ENCODE results near the gene DOCK11.
"Not testable (repeated sequence)": the region's sequence is repeated elsewhere in the genome, so short reads cannot be mapped to it uniquely, and the experiment has no call there.

The DOCK11 gene

DNA sequence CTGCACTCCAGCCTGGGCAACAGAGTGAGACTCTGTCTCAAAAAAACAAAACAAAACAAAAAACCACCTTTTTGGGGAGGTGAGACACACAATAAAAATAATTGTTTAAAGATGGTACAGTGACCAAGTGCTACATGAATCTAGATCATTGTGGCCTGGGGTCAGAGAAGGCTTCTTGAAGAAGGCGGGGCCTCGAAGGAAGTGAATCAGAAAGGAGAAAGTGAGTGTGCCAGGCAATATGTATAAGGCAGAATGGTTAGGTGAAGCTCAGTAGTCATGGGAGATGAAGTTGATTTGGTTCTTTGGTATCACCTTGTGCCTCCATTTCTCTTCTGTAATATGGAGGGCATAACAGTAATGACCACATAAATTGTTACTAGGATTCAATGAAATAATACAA lies 58.9 kb downstream of the DOCK11 start:
- no peak for TF ChIP-seq ZNF274 (IDR thresholded peaks at IDR 0.05; ENCODE audit: low read depth, low read length)
- H3K4me3 ChIP-seq (ENCODE audit: low read length) = no peak overlapping the region

DNA sequence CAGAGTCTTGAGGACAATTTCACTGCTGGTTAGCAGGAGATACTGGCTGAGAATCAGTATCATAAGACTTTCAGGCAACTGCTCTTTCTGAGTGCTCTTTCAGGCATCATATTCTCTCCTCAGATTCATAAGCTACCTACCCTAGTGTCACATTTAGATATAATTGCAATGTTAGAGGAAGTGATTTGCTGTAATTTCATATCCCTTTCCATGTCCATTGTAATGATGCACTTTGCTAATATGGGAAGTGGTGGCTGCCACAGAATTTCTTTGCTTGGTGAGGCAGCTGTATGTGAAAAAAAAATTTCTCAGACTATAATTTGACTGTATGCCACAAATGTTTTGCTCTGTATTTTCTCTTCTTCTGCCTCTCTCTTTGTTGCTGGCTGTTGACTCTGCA lies 63.3 kb downstream of the DOCK11 start:
- H3K4me3 ChIP-seq (ENCODE audit: low read length) = no peak overlapping the region
- TF ChIP-seq ZNF274 (IDR thresholded peaks at IDR 0.05; ENCODE audit: low read depth, low read length) = no peak

DNA sequence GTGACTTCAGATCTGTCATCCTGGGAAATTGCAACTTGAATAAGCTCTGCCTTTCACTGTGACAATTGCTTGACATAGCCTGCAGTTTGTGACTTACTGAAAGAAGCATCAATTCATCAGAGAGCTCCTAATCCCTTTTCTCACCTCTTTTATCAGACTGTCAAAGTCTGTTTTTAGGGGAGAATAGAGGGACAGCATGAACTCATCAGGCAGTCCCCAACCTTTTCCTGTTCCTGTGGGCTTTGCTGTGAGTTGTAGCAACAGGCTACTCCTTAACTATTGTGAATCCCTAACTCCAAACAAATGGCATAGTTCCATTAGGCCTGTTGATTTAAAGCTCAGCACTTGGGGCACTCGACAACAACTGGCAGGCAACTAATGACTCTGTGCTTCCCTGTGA lies 64.9 kb downstream of the DOCK11 start:
- no peak for TF ChIP-seq ZNF274 (IDR thresholded peaks at IDR 0.05; ENCODE audit: low read depth, low read length)
- no peak overlapping the region for H3K4me3 ChIP-seq (ENCODE audit: low read length)

DNA sequence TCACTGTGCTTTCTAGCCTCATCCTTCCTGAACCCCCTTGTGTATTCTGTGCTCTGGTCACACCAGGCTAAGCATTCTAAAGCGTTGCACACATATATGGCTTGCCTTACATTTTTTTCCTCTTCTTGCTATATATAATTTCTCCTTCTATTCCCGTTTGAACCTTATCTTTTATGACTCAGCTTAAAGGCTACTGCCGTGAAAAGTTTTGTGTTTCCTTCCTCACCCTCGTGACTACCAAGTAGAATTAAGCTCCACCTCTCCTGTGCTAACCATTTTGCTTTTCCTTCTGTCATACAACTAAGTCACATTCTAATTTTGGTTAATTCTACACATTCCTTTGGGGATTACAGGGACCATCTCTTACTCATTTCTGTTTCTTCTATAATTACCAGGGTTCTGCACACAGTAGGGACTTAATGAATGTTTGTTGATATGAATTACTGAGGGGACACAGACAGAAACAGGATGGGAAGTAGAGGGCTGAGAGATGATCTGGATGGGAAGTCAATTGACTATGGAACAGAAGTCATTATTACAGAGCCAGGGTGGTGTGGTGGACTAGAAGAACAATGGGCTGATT lies 67.1 kb downstream of the DOCK11 start:
- TF ChIP-seq ZNF274 (IDR thresholded peaks at IDR 0.05; ENCODE audit: low read depth, low read length) = no peak

DNA sequence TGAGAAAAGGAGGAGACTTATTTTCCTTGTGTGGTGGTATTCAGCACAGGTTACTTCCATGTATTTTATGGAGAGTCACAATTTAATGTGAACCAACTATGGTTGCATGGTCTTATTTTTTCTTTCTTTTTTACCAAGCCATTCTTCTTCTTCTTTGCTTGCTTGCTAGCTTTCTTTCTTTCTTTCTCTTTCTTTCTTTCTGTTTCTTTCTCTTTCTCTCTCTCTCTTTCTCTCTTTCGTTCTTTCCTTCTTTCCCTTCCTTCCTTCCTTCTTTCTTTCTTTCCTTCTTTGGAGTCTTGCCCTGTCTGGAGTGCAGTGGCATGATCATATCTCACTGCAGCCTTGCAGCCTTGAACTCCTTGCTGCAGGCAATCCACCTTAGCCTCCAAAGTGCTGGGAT lies 68.9 kb downstream of the DOCK11 start:
- H3K4me3 ChIP-seq (ENCODE audit: low read length) = no peak overlapping the region
- TF ChIP-seq ZNF274 (IDR thresholded peaks at IDR 0.05; ENCODE audit: low read depth, low read length) = no peak

More for the DNA sequence above, 67.1 kb downstream of the DOCK11 start:
- H3K4me3 ChIP-seq (ENCODE audit: low read length) = no peak overlapping the region

DNA sequence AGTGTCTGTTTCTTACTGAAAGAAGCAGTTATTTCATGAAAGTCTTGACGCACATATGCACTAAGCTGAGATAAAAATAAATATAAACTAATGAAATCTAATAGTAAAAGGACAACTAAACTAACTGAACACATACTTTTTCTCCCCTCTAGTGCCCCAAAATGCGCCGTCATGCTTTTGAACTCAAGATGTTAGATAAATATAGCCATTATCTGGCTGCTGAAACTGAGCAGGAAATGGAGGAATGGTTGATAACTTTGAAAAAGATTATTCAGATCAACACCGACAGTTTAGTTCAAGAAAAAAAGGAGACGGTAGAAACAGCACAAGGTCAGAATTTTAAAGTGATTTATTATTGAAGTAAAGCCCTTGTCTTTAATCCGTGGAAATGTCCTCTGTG lies 70.2 kb downstream of the DOCK11 start:
- no peak overlapping the region for H3K4me3 ChIP-seq (ENCODE audit: low read length)
- no peak for TF ChIP-seq ZNF274 (IDR thresholded peaks at IDR 0.05; ENCODE audit: low read depth, low read length)

DNA sequence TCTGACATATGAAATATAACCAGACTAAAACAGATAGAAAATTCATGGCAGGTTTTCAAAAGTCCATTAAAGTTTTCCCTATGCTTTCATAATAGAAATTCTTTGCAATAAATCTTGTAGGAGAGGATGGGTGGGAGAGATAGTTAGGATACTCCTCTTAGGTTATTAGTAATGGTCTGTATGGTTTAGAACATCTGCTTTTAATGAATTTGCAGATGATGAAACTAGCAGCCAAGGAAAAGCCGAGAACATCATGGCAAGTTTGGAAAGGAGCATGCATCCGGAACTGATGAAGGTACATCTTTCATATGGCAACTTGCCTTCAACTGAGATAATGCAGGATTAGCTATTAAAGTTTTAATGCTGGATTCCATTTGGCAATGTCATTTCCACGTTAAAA lies 70.7 kb downstream of the DOCK11 start:
- no peak for TF ChIP-seq ZNF274 (IDR thresholded peaks at IDR 0.05; ENCODE audit: low read depth, low read length)

DNA sequence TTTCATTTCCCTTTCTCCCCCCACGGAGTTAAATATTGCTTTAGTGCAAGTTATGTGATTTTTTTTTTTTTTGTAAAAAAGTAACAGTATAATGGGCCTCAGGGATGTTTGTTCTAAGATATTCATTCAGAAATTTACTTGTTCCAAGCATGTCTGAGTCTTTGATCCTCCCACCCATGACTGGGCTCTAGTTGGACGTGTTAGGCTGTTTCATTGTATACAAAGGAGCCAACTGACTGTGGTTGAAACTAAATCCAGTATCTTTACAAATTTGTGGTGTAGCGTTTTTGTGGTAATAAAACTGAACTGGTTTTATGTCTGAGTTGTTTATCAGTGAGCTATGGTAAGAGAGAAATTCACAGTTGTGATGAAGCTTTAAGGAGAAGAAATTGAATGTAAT lies 74.1 kb downstream of the DOCK11 start:
- no peak for TF ChIP-seq ZNF274 (IDR thresholded peaks at IDR 0.05; ENCODE audit: low read depth, low read length)
- no peak overlapping the region for H3K4me3 ChIP-seq (ENCODE audit: low read length)

More for the DNA sequence above, 70.7 kb downstream of the DOCK11 start:
- no peak overlapping the region for H3K4me3 ChIP-seq (ENCODE audit: low read length)

DNA sequence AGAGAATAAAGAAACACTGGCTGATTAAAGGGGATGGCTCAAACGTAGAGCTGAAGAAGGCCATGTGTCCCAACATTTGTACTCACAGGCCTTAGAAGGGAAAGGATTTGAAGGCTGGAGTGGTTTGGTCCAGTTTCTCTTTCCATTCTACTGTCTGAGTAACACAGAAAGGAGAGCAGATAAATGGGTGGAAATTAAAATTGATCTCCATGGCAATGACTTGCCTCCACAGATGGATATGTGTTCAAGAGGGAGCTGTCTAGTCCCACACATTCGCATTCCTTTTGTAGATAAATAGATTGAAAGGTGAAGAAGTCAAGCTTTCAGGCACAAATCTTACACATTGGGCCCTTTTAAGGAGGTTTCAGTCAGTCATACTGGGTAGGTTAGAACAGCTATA lies 74.6 kb downstream of the DOCK11 start:
- TF ChIP-seq ZNF274 (IDR thresholded peaks at IDR 0.05; ENCODE audit: low read depth, low read length) = no peak

DNA sequence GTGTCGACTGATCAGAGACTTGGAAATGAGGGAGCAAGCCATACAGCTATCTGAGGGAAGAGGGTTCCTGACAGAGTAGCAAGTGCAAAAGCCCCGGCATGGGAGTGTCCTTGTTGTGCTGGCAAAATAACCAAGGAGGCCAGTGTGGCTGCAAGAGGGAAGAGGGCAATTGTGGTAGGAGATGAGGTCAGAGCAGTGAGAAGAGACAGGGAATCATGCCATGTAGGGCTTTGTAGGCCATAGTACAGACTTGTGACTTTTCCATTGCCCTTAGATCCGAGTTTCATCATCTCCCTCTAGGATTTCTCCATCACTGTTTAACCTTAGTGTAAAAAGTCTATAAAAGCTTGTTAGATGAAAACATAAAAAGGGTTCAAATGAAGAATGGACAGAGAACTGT lies 76.2 kb downstream of the DOCK11 start:
- no peak for TF ChIP-seq ZNF274 (IDR thresholded peaks at IDR 0.05; ENCODE audit: low read depth, low read length)
- H3K4me3 ChIP-seq (ENCODE audit: low read length) = no peak overlapping the region

More for the DNA sequence above, 74.6 kb downstream of the DOCK11 start:
- H3K4me3 ChIP-seq (ENCODE audit: low read length) = no peak overlapping the region

DNA sequence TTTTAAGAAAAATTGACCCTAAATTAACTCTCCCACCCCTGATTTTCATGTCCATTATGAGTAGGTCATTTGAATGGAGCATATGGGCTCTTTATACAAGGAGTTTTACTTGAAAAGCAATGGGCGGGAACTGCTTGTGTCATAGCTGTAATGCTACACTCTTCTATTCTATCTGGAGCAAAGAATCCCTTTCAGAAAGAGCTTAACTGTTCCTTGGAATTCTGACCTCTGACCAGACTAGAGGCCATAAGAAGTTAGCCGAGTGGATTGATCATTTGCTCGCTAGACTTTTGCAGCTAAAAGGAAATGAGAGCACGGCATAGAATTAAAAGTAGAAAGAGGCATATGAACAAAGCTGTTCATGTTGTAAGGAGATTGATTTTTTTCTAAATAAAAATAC lies 79.1 kb downstream of the DOCK11 start:
- no peak overlapping the region for H3K4me3 ChIP-seq (ENCODE audit: low read length)
- TF ChIP-seq ZNF274 (IDR thresholded peaks at IDR 0.05; ENCODE audit: low read depth, low read length) = no peak

DNA sequence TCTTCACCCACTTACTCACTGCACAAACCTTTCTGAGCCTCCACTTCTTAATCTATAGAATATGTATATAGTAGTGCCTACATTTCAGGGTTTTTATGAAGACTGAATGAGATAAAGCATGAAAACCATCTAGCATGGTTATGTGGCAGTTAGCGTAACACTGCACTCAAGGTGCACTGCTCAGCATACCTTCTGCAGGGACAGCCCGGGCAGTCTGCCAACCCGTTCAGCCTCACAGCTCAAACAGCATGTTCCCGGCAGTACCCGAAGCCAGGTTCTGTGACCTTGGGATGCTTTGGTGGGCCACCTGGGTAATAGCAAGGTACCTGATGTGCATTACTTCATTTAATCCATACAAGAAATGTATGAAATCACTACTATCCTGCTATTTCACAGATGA lies 81.4 kb downstream of the DOCK11 start:
- TF ChIP-seq ZNF274 (IDR thresholded peaks at IDR 0.05; ENCODE audit: low read depth, low read length) = no peak
- no peak overlapping the region for H3K4me3 ChIP-seq (ENCODE audit: low read length)

DNA sequence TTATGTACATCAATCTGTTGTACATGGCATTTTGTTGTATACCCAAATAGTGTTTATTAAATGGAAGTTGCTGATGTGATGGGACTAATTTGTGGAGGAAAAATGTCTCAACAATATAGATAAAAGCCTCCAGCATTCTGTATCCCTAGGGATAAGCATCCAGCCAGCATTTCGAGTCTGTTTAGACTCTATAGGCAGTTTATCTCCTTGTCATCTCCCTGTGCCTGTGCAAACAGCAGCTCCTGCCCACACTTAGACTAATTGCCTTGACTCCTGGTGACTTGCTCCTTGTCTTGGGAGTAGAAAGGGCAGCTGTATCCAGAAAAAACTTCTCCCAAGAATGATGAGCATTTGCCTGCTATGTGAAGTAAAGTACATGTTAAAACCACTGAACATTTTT lies 83.8 kb downstream of the DOCK11 start:
- no peak overlapping the region for H3K4me3 ChIP-seq (ENCODE audit: low read length)
- no peak for TF ChIP-seq ZNF274 (IDR thresholded peaks at IDR 0.05; ENCODE audit: low read depth, low read length)

DNA sequence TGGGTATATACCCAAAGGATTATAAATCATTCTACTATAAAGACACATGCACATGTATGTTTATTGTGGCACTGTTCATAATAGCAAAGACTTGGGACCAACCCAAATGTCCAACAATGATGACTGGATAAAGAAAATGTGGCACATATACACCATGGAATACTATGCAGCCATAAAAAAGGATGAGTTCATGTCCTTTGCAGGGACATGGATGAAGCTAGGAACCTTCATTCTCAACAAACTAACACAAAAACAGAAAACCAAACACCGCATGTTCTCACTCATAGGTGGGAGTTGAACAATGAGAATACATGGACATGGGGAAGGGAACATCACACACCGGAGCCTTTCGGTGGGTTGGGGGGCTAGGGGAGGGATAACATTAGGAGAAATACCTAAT lies 87.3 kb downstream of the DOCK11 start:
- H3K4me3 ChIP-seq (ENCODE audit: low read length) = not testable (repeated sequence)

DNA sequence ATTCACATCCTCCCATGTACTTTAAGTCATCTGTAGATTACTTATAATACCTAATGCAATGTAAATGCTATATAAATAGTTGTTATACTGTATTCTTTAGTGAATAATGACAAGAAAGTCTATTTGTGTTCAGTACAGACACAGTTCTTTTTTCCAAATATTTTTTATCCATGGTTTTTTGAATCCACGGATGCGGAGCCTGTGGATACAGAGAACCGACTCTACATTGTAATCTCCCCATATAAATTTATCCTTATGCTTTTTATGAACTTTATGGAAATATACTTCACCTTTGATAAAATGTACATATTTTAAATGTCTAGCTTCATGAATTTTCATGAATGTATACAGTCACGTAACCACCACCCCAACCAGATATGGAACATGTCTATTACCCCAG lies 88.2 kb downstream of the DOCK11 start:
- no peak overlapping the region for H3K4me3 ChIP-seq (ENCODE audit: low read length)
- no peak for TF ChIP-seq ZNF274 (IDR thresholded peaks at IDR 0.05; ENCODE audit: low read depth, low read length)

DNA sequence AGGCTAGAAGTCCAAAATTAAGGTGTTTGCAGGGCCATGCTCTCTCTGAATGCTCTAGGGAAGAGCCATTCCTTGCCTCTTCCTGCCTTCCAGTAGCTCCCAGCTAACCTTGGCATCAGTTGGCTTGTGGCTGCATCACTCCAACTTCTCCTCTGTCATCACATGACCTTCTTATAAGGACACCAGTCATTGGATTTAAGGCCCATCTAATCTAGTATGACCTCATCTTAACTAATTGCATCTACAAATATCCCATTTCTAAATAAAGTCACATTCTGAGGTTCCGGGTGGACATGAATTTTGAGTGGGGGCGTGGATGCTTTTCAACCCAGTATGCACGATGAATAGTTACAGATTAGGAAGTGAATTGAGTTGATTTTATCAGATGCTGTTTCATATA lies 89.7 kb downstream of the DOCK11 start:
- H3K4me3 ChIP-seq (ENCODE audit: low read length) = no peak overlapping the region
- no peak for TF ChIP-seq ZNF274 (IDR thresholded peaks at IDR 0.05; ENCODE audit: low read depth, low read length)

DNA sequence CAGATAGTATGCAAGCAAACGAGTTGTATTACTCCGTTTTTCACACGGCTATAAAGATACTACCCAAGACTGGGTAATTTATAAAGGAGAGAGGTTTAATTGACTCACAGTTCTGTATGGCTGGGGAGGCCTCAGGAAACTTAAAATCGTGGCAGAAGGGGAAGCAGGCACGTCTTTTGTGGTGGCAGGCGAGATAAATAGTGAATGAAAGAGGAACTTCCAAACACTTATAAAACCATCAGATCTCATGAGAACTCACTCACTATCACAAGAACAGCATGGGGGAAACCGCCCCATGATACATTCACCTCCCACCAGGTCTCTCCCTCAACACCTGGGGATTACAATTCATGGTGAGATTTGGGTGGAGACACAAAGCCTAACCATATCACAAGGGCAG lies 90.6 kb downstream of the DOCK11 start:
- not testable (repeated sequence) for H3K4me3 ChIP-seq (ENCODE audit: low read length)
